GM08714 (cell line): Measurements from ENCODE around the gene NCOA1.
A peak's percentile ranks its signal among the peaks of the same experiment; 100 is the strongest.

Experiments used
- H3K4me3 ChIP-seq: fragments of 200-500 bp; sonication (Bioruptor generic); 2 replicates; pipeline ENCODE4 v1.5.1; 2014; ENCODE audit warnings: mild to moderate bottlenecking, low read length, inconsistent platforms
- ZNF274 ChIP-seq: IDR thresholded peaks from 2 replicates; pipeline ENCODE4 v1.6.1; 2012; ENCODE audit warnings: mild to moderate bottlenecking, low read depth, low read length

The NCOA1 gene

DNA sequence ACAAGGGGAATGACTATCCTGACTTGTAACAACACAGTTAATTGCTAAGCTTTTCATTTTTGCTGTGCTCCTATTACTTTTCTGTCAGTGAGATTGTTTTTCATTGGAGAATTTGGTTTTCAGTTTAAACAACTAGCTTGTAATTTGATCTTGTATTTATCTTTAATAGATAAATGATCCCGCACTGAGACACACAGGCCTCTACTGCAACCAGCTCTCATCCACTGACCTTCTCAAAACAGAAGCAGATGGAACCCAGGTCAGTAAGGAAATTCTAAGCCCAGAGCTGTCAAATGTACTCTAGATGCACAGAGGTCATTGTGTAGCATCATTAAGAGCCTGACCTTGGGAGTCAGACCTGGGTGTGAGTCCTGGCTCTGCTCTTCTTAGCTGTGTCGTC is 271.5 kb downstream of the NCOA1 start:
- no peak overlapping the region for H3K4me3 ChIP-seq
- no peak for TF ChIP-seq ZNF274

DNA sequence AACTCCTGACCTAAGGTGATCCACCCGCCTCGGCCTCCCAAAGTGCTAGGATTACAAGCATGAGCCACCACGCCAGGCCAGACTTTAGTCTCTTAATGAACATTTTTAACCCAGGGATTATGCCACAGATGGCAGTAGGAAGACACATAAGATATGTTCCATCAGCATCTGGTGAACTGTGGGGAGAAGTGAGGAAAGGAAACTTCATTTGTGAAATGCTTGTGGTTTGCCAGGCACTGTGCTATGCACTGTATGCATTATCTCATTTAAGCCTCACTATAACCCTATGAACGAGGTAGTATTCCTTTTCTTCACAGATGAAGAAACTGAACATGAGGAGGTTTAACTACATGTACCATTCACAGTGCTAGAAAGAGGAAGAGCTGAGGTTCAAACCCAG is 272.8 kb downstream of the NCOA1 start:
- no peak overlapping the region for H3K4me3 ChIP-seq
- TF ChIP-seq ZNF274: no peak

DNA sequence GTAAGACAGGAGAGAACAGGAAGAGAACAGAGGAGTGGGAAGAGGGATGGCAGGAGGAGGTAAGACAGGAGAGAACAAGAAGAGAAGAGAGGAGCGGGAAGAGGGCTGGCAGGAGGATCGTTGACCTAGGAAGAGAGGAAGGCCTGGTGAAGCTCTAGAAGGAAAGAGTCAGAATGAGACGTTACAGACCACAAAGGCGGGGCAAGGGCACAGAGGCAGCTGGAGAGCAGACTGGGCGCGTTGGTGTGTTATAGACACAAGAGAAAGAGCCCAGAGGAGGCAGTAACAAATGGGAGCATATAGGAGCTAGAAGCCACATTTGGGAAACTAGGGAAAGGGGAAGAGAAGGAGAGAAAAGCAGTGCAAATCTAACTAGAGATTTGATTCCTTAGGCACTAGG is 275.6 kb downstream of the NCOA1 start:
- TF ChIP-seq ZNF274: no peak
- no peak overlapping the region for H3K4me3 ChIP-seq

DNA sequence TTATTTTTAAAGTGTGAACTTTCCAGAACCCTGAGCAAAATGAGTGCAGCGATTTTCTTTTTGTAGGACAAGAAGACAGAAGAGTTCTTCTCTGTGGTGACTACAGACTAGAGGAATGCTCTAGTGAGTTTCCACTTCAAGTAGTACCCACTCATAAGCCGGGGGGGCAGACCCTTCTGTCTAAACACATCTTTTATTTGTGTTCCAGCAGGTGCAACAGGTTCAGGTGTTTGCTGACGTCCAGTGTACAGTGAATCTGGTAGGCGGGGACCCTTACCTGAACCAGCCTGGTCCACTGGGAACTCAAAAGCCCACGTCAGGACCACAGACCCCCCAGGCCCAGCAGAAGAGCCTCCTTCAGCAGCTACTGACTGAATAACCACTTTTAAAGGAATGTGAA is 277.0 kb downstream of the NCOA1 start:
- no peak for TF ChIP-seq ZNF274
- no peak overlapping the region for H3K4me3 ChIP-seq

- no peak for TF ChIP-seq ZNF274
- no peak overlapping the region for H3K4me3 ChIP-seq
These were observed 277.5 kb downstream of the NCOA1 start for GRCh38 chr2:24768601-24769000.

DNA sequence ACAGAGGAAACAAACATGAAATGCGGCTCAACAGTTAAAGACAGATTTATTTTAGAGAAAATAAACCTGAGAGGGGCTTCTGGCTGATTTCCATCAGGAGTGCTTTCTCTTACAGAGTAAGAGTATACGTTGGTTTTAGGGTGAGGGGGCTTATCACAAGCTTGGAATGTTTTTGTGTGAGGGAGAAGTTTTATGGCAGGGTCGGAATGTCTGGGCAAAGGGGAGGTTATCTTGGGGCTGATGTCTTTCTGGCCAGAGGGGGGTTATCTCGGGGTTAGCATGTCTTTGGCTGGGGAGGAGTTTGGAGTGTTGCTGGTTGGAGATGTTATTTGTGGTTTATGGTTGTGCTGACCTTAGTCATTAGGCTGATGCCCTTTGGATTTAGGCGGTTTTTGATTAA is 280.0 kb downstream of the NCOA1 start:
- H3K4me3 ChIP-seq: no peak overlapping the region
- TF ChIP-seq ZNF274: no peak

DNA sequence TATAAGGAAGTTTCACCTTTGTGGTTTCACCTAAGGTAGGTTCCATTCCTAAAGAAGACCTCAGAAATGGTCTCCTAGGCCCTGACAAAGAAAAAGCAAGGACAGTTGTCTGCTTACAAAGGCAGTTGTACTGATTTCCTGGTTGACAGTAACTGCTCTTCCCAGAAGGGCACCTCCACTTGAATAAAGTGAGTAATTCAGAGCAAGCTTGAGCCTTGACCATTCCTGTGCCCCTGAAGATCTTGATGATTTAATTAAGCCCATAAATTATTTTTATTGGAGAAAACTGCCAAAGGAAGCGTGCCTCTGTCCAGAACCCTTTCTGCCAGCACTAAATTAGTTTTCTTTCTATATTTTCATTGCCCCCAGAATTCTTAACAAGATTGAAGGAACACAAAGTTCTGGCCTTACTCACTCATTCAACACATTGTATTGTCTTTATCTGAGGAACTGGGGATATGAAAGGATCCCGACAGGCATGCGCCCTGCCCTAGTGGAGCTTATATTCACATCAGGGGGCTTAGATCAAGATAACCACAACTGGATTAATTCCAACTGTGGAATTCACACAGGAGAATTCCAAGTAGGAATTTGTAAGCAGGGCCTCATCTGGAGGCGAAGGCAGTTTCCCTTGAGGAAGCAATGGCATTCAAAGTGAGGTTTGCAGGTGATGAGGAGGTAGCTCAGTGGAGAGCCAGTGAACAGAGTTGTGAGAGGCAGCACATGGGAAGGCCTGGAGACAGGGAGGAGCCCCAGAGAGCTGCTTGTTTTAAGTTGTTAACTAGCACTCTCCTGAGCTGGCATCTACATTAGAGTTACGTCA is 280.9 kb downstream of the NCOA1 start:
- no peak for TF ChIP-seq ZNF274
- H3K4me3 ChIP-seq: no peak overlapping the region

DNA sequence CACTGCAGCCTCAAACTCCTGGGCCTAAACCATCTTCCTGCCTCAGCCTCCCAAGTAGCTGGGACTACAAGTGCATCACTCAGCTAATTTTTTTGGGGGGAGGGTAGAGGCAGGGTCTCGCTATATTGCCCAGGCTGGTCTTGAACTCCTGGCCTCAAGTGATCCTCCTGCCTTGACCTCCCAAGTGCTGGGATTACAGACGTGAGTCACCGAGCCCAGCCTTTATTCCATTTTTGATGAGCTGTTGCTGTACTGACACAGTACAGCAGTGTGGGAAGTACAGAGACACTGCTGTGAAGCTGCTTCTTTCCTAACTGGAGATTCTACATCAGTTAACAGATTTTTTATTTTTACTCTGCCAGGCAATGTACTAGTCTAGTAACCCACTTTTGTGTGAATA is 283.3 kb downstream of the NCOA1 start:
- no peak overlapping the region for H3K4me3 ChIP-seq
- TF ChIP-seq ZNF274: no peak

DNA sequence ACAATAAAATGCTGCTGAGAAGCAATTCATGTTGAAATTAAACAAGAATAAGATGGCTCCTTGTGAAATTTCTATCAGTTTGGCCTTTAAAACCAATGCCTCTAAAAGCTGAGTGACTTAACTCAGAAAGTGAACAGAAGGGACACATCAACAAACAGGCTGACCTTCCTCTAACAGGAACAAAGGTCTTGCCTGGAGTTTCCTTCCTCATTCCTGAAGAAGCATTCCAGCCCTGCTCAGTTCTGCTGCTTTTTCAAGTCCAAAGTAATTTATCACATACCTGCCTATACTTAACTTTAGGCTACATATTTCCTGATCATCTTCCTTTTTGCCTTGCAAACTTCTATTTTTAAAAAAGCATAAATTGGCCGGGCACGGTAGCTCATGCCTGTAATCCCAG is 288.1 kb downstream of the NCOA1 start:
- no peak for TF ChIP-seq ZNF274
- H3K4me3 ChIP-seq: no peak overlapping the region

DNA sequence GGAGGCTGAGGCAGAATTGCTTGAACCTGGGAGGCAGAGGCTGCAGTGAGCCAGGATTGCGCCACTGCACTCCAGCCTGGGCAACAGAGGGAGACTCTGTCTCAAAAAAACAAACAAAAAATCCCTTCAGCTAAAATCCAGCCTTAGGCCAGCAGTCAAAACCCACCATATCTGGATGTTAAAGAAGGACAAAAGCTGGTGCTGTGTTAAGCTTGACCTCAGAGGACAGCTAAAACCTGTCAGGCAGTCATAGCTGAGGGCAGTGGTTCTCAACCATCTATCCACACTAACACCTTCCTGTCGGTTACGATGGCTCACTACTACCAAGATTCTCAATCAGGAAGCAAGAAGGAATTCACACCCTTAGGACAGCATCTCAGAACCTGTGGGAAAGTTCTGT is 292.6 kb downstream of the NCOA1 start:
- TF ChIP-seq ZNF274: no peak
- no peak overlapping the region for H3K4me3 ChIP-seq

GRCh38 chr2:24785671-24786321 is 294.7 kb downstream of the NCOA1 start:
- H3K4me3 ChIP-seq: peak overlapping the region; percentile 10; the same call in 1 of the 2 replicates
- TF ChIP-seq ZNF274: no peak

DNA sequence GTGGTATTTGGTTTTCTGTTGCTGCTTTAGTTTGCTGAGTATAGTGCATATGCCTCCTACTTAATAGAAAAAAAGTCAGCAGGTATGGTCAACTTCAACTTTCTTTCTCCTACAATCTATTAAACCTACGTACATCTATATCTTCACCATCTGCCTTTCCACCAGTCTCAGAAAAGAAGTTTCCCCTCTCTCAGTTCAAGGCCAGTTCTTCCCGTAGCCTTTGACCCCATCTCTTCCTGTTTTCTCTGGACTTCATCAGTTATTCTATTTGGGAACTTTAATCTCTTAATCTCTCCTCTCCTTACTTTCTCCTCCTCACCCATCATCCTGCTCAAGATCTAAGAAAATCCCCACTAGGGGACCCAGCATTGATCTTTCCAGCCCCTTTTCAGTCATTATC is 296.5 kb downstream of the NCOA1 start:
- no peak for TF ChIP-seq ZNF274
- H3K4me3 ChIP-seq: no peak overlapping the region

GRCh38 chr2:24788816-24789215 is 297.8 kb downstream of the NCOA1 start:
- TF ChIP-seq ZNF274: no peak
- no peak overlapping the region for H3K4me3 ChIP-seq

DNA sequence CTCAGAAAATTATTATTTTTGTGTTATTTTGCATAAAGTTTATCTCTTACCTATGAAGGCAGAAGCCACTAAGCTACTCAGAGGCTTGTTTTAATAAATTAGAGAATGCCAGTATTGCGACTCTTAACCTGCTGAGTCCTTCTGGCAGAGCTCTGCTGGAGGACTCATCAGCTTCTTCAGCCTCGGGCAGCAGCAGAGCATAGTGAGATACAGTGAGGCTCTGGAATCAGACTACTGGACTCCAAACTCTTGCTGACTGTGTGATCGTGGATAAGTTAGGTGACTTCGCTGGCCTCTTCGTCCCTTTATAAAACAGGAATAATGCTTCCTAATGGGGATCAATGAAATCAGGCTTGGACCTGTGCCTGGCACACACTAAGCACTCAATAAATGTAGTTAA is 300.4 kb downstream of the NCOA1 start:
- no peak for TF ChIP-seq ZNF274

DNA sequence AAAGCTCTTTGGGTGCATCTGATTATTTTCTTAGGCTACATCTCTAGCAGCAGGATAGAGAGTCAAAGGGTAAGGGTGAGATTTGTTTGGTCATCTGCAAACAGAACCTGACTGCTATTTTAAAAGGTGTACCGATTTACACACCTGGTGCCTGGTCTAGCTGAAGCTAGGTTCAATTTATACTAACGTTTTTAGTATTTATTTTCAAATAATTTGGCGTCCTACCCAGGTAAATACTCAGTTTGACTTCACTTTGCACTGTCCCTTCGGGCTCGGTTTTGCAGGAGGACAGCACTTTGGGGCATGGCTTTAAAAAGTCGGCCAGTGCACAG is 301.5 kb downstream of the NCOA1 start:
- no peak for TF ChIP-seq ZNF274
- peak overlapping the region; percentile 90 for H3K4me3 ChIP-seq

More for the DNA sequence above, 300.4 kb downstream of the NCOA1 start:
- no peak overlapping the region for H3K4me3 ChIP-seq
